B cell (primary cell): ENCODE data around the gene GSG1L.

Experiments used
- CTCF ChIP-seq: fragments of 200-600 bp; IDR thresholded peaks from one replicate; pipeline ENCODE4 v1.8.0; 2022; ENCODE audit warnings: antibody characterized with exemption, mild to moderate bottlenecking
- EZH2 ChIP-seq: IDR thresholded peaks from 2 replicates; pipeline ENCODE4 v1.6.1; 2012; ENCODE audit warnings: borderline replicate concordance, low read depth, mild to moderate bottlenecking, moderate library complexity, low read length; ENCODE audit not compliant: insufficient read depth, poor library complexity, severe bottlenecking

- TF ChIP-seq CTCF = no peak
- TF ChIP-seq EZH2 = no peak
Observed at GRCh38 chr16:27800817-27801216, 262.7 kb downstream of the GSG1L start.
